Calu3 (cell line): ENCODE measurements around the gene LMO4. TPM values are rescaled to one million over a fixed set of nuclear protein-coding genes. Genes with fewer than 3 reads are reported as not detected.

ENCODE experiments used
- BruUV-seq: library from RNA; stranded (reverse); fragments of 400-500 nt; replicated peaks from 2 replicates; lab custom pipeline; 2021; lab: Mats Ljungman, UMichigan
- CTCF ChIA-PET: fragments of 300-600 bp; sonication (Branson Sonifier 250); formaldehyde crosslinking; loops from one replicate; lab custom pipeline; 2022; ENCODE audit warnings: antibody characterized with exemption; lab: Charles Lee
- DNase-seq: peaks from one replicate; pipeline ENCODE4 v3.0.0; 2022
- H3K27ac Mint-ChIP-seq: one replicate; pipeline ENCODE4 v1.8.0; 2022; ENCODE audit warnings: mixed read lengths; ENCODE audit not compliant: unreplicated experiment
- H3K27me3 Mint-ChIP-seq: one replicate; pipeline ENCODE4 v1.8.0; 2022; ENCODE audit warnings: mixed read lengths; ENCODE audit not compliant: unreplicated experiment
- H3K36me3 Mint-ChIP-seq: one replicate; pipeline ENCODE4 v1.8.0; 2022; ENCODE audit warnings: mild to moderate bottlenecking, moderate library complexity, mixed read lengths; ENCODE audit not compliant: insufficient read depth, unreplicated experiment
- H3K4me1 Mint-ChIP-seq: one replicate; pipeline ENCODE4 v1.8.0; 2022; ENCODE audit warnings: mild to moderate bottlenecking, low read depth, mixed read lengths; ENCODE audit not compliant: unreplicated experiment
- H3K4me3 Mint-ChIP-seq: one replicate; pipeline ENCODE4 v1.8.0; 2022; ENCODE audit warnings: mild to moderate bottlenecking, low read depth, moderate library complexity, mixed read lengths; ENCODE audit not compliant: unreplicated experiment
- H3K9me3 Mint-ChIP-seq: one replicate; pipeline ENCODE4 v1.8.0; 2022; ENCODE audit warnings: low read depth, mixed read lengths; ENCODE audit not compliant: unreplicated experiment
- intact Hi-C: fragments of 100-400 bp; cut with micrococcal nuclease; formaldehyde crosslinking; loops from one replicate; pipeline ENCODE4 v1.10.0; 2022; ENCODE audit not compliant: unreplicated experiment
- total RNA-seq: library from RNA; stranded (reverse); gene quantifications from 2 replicates; pipeline ENCODE4 v1.2.3, GENCODE V29; 2022
- TF ChIP-seq, protein P1 (sequence below): fragments of 200-600 bp; IDR thresholded peaks from one replicate; pipeline ENCODE4 v1.8.0; 2022; ENCODE audit warnings: antibody characterized with exemption; ENCODE audit not compliant: unreplicated experiment

The LMO4 gene
- total RNA-seq, 1 experiment from 2014 or later, result 95.0 TPM

DNA sequence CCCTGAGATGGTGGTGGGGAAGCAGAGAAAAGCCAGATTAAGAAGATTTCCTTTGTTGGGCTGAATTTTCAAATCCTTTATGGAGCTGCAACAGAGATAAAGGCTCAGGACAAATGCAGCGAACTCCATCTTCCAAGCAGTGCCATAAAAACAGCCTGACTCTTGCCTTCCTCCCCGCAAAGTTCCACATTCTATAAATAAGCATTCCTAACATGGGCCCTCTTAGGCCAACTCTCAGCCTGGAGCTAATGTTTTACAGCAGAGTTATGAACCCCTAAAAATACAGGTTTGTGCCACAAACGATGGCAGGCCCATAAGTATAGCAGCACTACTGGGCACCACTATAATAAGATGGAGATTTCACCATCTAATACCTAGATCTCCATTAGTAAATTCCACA, 27.2 kb downstream of the LMO4 start:
- no peaks in the 10 kb centered on the region for H3K4me1 Mint-ChIP-seq
- no peaks in the 10 kb centered on the region for H3K9me3 Mint-ChIP-seq
- no peak for DNase-seq
- no peak overlapping the region for H3K27ac Mint-ChIP-seq
- no TSS peak for BruUV-seq
- intact Hi-C loops, result no loop called here
- H3K27me3 Mint-ChIP-seq, result no peaks in the 10 kb centered on the region
- no peak overlapping the region for H3K4me3 Mint-ChIP-seq
- TF ChIP-seq, protein P1, sequence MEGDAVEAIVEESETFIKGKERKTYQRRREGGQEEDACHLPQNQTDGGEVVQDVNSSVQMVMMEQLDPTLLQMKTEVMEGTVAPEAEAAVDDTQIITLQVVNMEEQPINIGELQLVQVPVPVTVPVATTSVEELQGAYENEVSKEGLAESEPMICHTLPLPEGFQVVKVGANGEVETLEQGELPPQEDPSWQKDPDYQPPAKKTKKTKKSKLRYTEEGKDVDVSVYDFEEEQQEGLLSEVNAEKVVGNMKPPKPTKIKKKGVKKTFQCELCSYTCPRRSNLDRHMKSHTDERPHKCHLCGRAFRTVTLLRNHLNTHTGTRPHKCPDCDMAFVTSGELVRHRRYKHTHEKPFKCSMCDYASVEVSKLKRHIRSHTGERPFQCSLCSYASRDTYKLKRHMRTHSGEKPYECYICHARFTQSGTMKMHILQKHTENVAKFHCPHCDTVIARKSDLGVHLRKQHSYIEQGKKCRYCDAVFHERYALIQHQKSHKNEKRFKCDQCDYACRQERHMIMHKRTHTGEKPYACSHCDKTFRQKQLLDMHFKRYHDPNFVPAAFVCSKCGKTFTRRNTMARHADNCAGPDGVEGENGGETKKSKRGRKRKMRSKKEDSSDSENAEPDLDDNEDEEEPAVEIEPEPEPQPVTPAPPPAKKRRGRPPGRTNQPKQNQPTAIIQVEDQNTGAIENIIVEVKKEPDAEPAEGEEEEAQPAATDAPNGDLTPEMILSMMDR, result no peak
- CTCF ChIA-PET, result no interaction called here
- H3K36me3 Mint-ChIP-seq, result peaks cover 8% of the 10 kb centered on the region

DNA sequence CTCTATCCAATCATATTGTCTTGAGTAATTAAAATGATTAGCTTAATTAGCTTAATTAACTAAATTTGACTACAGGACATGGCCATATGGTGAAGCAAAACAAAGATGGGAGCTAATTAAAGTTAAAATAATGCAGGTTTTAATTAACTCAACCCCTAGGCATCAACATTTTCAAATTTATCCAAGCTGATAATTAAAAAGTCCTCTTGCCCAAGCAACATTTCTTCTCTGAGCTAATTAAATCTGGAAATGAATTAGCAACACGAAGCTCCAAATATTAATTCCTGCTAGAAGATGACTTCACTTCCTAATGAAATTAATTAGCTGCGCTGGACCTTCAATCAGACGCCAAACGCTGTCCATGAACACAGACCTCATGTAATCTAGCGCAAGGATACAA, 27.9 kb downstream of the LMO4 start:
- CTCF ChIA-PET, result no interaction called here
- TF ChIP-seq, protein P1, result no peak
- H3K27me3 Mint-ChIP-seq, result no peaks in the 10 kb centered on the region
- H3K36me3 Mint-ChIP-seq, result peaks cover 4% of the 10 kb centered on the region
- intact Hi-C loops, result no loop called here
- no peak overlapping the region for H3K4me3 Mint-ChIP-seq
- H3K4me1 Mint-ChIP-seq, result no peaks in the 10 kb centered on the region
- no peak for DNase-seq
- no peaks in the 10 kb centered on the region for H3K9me3 Mint-ChIP-seq
- BruUV-seq, result no TSS peak
- no peak overlapping the region for H3K27ac Mint-ChIP-seq

DNA sequence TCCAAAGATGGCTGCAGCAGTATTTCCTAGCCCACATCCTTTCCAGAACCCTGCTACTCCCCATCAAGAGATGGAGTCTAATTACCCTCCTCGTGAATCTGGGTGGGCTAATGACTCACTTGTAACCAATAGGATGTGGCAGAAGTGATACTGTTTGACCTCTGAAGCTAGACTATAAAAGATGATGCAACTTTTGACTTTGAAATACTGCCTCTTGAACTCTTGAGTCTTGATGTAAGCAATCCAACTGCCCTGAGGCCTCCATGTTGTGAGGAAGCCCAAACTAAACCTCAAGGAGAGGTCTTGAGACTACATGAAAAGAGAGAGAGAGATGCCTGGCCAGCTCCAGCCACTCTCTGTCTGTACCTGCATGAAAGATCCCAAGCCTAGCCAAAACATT, 29.5 kb downstream of the LMO4 start:
- CTCF ChIA-PET, result no interaction called here
- TF ChIP-seq, protein P1, result no peak
- intact Hi-C loops, result no loop called here
- Mint-ChIP-seq H3K9me3 (no peaks in the 10 kb centered on the region), H3K4me3 (no peak overlapping the region), H3K4me1 (no peaks in the 10 kb centered on the region), H3K27me3 (no peaks in the 10 kb centered on the region), H3K36me3 (no peaks in the 10 kb centered on the region), H3K27ac (no peak overlapping the region)
- DNase-seq, result no peak
- no TSS peak for BruUV-seq

DNA sequence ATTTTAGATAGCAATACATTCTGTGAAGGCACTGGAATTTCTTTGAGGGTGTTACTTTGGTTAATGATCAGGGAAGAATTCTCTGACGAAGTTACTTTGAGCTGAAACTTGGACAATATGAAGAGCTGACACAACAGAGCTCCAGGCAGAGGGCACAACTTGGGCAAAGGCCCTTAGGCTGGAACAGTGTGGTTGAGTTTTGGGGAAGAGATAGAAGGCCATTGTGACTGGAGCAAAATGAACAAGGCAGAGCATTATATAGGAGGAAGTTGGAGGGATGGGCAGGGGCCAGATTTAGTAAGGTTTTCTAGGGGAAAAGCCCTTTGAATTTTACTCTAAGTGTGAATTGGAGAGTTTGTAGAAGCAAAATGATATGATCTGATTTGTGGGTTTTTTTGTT, 30.9 kb downstream of the LMO4 start:
- BruUV-seq, result no TSS peak
- intact Hi-C loops, result no loop called here
- TF ChIP-seq, protein P1, result no peak
- Mint-ChIP-seq H3K27me3 (no peaks in the 10 kb centered on the region), H3K4me3 (no peak overlapping the region), H3K36me3 (no peaks in the 10 kb centered on the region), H3K9me3 (no peaks in the 10 kb centered on the region), H3K4me1 (no peaks in the 10 kb centered on the region), H3K27ac (no peak overlapping the region)
- CTCF ChIA-PET, result no interaction called here
- DNase-seq, result no peak
